A673 (cell line): ENCODE data around the gene GOLPH3.
"Not testable (repeated sequence)": the region's sequence is repeated elsewhere in the genome, so short reads cannot be mapped to it uniquely, and the experiment has no call there.

Experiments used
- EZH2 ChIP-seq: fragments of 200-600 bp; sonication (generic); IDR thresholded peaks from 2 replicates; pipeline ENCODE4 v1.6.1; 2017; ENCODE audit warnings: borderline replicate concordance, low read depth, mild to moderate bottlenecking, mixed read lengths, antibody characterized with exemption, low read length; ENCODE audit not compliant: poor library complexity, severe bottlenecking
- TF ChIP-seq, protein P1 (sequence below): fragments of 300-800, 200-600 bp; sonication (generic); conservative IDR thresholded peaks from 2 replicates; pipeline ENCODE4 v1.5.1; 2017; ENCODE audit warnings: low read depth, mild to moderate bottlenecking, antibody characterized with exemption, low read length, moderate library complexity, mixed read lengths

DNA sequence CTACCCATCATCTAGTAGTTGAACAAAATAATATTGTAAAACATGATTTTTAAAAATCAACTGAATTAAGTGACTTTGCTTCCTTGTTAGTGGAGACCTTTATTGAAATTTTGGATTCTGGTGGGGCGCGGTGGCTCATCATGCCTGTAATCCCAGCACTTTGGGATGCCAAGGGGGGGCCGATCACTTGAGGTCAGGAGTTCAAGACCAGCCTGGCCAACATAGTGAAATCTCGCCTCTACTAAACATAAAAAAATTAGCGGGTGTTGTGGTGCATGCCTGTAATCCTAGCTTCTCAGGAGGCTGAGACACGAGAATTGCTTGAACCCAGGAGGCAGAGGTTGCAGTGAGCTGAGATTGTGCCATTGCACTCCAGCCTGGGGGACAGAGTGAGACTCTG, 95.3 kb downstream of the GOLPH3 start:
- TF ChIP-seq, protein P1, sequence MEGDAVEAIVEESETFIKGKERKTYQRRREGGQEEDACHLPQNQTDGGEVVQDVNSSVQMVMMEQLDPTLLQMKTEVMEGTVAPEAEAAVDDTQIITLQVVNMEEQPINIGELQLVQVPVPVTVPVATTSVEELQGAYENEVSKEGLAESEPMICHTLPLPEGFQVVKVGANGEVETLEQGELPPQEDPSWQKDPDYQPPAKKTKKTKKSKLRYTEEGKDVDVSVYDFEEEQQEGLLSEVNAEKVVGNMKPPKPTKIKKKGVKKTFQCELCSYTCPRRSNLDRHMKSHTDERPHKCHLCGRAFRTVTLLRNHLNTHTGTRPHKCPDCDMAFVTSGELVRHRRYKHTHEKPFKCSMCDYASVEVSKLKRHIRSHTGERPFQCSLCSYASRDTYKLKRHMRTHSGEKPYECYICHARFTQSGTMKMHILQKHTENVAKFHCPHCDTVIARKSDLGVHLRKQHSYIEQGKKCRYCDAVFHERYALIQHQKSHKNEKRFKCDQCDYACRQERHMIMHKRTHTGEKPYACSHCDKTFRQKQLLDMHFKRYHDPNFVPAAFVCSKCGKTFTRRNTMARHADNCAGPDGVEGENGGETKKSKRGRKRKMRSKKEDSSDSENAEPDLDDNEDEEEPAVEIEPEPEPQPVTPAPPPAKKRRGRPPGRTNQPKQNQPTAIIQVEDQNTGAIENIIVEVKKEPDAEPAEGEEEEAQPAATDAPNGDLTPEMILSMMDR: not testable (repeated sequence)
- TF ChIP-seq EZH2: not testable (repeated sequence)
